HUDEP-2 (cell line): ENCODE results near the gene ANKRD44.
"Not testable (repeated sequence)": the region's sequence is repeated elsewhere in the genome, so short reads cannot be mapped to it uniquely, and the experiment has no call there.

ENCODE experiments used
- DNase-seq, 76 experiments: peaks; one replicate each; lab custom pipeline; 2025; ENCODE audit not compliant: unreplicated experiment in 76 of 76; lab: John Stamatoyannopoulos, UW

ANKRD44 gene

DNA sequence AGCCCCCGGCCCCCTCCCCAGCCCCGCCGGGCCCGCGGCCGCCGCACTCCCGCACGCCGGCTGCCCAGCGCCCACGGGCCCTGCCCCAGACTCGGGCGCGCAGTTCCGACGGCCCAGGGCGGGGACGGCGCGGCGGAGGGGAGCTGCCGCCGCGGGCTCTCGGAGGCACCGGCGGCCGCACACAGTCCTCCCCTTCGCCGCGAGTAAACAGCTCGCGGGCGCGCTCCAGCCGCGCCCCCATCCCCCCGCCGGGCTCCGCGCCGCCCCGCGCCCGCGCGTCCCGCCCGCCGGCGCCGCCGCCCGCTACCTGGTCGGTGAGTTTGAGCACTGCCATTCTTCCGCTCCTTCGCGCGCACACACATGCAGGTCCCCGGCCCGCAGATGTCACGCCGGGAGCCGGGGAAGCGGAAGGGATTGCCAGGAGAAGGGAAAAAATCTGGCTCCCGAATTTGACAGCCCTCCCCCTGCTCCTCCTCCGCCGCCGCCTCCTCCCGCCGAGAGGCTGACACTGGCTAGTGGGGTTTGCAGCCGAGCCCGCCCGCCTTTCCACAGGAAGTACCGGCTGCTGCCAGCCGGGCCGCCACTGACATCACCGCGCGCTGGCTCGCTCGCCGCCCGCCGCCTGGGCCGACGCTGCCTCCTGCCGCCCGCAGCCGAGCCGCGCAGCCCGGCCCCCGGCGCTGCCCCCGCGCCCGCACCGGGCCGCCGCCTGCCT is at the start of gene ANKRD44:
Gene ANKRD44, minus strand, starts transcription at position 510 of the 715 bp plus-strand sequence. Its CDS starts 176 bp downstream, at position 334.
- DNase-seq: peak in 49 of 76 experiments; percentile 3 to 55 (median 28)

GRCh38 chr2:197359859-197360258 is 49.3 kb upstream of the ANKRD44 start:
- DNase-seq: peak in 1 of 76 experiments; percentile 9

DNA sequence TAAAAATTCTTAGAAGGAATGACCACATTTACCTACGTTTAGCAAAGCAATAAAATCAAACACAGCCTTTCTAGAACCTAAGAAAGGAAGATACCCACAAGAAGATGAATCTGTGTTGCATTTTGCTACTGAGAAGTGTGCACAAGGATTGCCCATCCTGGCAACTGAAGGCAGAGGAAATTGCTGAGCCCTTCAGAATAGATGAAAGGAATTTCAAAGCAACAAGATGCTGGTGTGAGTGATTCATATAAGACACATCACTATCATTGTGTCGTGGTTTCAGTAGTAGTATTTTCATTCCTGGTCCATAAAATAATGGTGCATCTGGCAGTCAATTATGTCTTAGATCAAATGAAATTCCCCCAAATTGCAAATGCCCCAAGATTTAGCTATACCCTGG is 48.4 kb upstream of the ANKRD44 start:
- DNase-seq: no peak

- no peak for DNase-seq
Observed at GRCh38 chr2:197357986-197358385, 47.4 kb upstream of the ANKRD44 start.

DNA sequence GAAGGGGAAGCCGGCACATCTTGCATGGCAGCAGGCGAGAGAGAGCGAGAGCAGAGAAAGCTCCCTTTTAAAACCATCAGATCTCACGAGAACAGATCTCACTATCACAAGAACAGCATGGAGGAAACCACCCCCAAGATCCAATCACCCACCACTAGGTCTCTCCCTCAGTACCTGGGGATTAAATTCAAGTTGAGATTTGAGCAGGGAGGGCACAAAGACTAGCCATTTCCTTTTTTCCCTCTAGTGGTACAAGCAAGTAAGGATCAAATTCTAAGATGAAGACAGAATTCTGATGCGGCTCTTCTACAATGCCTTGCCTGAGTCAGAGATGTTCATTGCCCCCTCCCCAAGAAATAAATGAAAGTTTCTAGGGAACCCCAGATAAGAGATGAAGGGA is 45.6 kb upstream of the ANKRD44 start:
- no peak for DNase-seq

DNA sequence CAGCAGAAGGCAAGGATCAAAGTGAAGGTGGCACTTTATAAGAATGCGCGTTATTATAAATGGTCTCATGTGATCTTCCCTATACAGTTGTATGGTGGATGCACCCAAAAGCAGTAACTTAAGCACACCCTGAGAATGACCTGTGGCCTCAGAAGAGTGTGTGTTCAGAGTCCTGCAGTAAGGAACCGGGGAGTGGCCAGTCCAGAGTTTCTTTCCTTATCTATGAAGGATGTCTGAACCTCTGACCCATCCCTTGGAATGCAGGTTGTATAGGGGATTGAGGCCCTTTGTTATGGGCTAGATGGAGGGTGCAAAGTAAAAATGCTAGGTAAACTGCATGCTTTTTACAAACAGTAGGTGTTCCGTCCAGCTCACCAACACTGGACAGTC is 43.6 kb upstream of the ANKRD44 start:
- no peak for DNase-seq

DNA sequence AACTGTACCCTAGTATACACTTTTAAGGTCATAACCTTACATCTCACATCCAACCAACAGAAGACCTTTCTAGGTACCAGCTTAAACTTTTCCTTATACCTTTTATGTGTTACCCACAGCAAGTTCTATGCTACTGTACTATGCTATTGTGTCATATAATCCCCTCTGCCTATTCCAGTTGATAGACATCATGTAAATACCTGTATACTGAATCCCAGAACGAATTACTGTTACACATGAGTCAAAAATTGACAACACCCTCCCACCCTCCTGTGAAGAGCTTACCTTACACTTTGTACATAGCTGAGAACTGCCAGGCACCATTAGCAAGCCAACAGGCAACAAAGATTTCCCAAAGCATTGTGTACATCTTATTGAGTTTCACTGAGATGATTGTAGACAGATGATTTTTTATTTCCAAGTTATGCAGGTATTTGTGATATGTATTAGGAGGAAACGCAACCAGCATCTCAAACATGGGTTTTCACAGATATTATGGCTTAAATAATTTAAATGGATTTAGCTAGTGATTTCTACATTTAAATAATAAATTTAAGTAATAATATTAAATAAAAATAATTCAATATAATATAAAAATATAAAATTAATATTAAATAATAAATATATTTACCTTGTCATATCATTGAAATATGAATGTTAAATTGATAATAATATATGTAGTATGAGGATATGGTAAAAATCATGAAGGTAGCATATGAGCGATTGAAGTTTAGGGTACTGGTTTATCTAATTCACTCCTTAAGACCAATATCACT is 43.0 kb upstream of the ANKRD44 start:
- no peak for DNase-seq

DNA sequence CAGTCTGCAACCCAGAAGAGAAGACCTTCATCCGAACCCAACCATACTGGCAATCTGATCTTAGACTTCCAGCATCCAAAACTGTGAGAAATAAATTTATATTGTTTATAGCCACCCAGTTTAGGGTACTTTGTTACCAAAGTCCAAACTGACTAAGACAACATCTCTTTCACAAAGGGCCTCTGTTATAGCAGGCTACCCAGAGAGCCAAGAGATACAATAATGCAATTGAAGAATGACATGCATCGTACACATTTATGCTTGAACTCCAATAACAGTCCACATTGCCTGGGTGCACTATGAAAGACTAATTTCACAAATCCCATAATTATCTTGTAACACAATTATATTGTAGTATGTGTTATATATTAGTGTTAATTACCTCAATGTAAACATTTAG is 39.1 kb upstream of the ANKRD44 start:
- DNase-seq: no peak

DNA sequence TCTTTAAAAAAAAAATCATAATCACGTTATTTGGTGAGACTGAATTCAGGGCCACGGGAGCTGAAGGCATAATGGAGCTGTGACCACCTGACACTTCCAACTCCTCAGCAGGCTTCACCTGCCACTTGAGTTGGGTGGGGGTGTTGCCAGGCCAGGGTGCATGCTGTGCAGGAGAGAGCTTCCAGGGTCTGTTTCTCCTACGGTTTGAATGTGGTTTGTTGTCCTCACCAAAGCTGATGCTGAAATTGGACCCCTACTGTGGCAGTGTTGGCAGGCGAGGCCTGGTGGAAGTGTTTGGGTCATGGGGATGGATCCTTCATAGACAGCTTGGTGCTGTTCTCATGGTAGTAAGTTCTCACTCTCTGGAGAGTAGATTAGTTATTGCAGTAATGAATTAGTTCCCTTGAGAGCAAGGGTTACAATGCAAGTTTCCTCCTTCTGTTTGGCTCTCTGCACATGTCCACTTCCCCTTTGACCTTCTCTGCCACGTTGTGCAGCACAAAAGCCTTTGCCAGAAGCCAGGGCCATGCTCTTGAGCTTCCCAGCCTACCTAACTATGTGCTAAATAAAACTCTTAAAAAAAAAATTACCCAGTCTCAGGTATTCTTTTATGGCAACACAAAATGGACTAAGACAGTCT is 38.3 kb upstream of the ANKRD44 start:
- DNase-seq: no peak

- no peak for DNase-seq
Observed at GRCh38 chr2:197345846-197346370, 35.3 kb upstream of the ANKRD44 start.

- DNase-seq: not testable (repeated sequence)
Observed at GRCh38 chr2:197343968-197344367, 33.4 kb upstream of the ANKRD44 start.

DNA sequence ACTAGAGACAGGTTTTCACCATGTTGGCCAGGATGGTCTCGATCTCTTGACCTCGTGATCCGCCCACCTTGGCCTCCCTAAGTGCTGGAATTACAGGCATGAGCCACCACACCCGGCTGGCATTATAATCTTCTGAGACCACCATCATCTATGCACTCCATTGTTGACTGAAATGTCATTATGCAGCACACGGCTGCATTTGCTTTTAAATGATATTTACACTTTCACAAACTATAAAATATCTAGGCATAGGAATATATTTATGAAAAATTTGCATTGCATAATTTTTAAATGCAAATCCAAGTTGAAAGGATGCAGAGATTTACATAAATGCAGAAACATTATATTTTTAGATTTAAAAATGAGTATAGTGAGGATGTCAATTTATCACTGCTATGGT is 30.0 kb upstream of the ANKRD44 start:
- no peak for DNase-seq

DNA sequence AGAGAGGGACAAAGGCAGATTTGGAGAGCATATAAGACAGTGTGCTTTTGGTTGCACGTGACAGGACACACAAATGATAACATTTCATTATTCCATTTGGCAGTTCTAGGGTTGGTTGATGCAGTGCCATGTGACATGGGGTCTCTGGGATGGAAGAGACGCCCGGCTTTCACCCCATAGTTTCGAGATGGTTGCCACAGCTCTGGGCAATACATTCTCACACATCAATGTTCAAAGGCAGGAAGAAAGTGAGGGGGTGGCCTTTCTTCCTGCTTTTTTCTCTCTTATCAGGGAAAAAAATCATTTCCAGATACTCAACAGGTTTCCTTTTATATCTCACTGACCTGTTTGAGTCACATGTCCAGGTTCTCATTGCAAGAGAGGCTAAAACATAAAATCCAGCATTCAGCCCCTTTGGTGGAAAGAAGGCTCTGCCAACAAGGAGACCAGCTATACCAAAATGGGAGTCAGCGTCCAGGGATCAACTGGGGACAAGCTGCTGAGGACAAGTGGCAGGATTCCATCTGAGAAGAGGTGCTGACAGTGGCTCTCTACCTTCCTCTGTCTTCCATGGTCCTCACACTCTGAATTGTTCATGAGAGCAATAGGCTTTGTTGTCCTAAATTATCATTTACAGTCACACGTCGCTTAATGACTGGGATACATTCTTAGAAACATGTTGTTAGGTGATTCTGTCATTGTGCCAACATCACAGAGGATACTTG is 29.1 kb upstream of the ANKRD44 start:
- no peak for DNase-seq

DNA sequence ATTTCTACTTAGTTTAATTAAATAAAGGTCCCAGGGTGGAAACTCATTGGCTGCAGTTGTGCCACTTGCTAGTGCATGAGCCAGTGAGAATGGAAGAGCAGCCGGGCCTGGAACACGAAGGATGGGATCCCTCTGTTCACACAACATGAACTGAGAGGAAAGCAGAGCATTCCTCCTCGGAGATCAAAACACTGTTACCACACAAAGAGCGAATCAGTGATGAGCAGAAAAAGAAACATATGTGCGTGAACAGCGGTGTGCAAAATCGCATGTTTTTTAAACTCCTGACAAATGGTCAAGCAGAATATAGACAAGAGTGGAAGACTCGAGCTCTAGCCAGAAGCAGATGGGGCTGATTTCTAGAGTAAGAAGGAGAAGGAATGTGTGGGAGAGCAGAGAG is 28.4 kb upstream of the ANKRD44 start:
- DNase-seq: no peak

- no peak for DNase-seq
Observed at GRCh38 chr2:197332641-197333040, 22.1 kb upstream of the ANKRD44 start.

DNA sequence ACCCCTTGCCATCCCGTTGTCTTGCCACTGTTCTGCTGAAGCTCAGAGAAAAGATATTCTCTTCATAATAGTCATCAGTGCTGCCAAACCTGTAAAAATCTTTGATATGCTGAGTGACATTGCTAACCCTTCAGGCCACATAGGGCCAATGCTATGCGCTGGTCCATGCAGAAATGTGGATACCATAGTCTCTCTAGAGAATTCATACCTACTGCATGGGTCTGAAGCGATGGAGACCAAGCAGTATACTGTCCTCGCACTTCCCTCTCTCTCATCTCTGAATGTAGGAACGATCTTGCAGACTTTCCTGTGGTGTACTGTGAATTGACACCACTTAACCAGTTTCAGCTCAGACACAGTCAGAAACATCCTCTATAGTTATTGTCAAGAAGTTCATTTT is 17.9 kb upstream of the ANKRD44 start:
- no peak for DNase-seq

GRCh38 chr2:197327472-197328098 is 17.0 kb upstream of the ANKRD44 start:
- no peak for DNase-seq

DNA sequence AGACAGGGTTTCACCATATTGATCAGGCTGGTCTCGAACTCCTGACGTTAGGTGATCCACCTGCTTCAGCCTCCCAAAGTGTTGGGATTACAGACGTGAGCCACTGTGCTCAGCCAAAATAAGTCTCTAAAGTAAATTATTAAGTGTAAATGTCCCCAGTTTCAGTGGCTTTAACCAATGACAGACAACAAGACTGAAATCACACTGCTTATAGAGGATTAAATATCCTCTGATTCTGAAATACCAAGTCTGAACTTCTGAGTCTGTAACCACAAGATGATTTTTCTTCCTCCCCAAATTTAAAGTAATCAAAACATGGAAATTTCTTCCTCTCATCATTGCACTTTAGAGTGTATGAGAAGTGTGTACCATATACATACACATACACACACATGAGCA is 16.5 kb upstream of the ANKRD44 start:
- DNase-seq: no peak

- DNase-seq: no peak
Observed at GRCh38 chr2:197324801-197325200, 14.2 kb upstream of the ANKRD44 start.
